ENCODE measurements around the gene CPTP.

DNA sequence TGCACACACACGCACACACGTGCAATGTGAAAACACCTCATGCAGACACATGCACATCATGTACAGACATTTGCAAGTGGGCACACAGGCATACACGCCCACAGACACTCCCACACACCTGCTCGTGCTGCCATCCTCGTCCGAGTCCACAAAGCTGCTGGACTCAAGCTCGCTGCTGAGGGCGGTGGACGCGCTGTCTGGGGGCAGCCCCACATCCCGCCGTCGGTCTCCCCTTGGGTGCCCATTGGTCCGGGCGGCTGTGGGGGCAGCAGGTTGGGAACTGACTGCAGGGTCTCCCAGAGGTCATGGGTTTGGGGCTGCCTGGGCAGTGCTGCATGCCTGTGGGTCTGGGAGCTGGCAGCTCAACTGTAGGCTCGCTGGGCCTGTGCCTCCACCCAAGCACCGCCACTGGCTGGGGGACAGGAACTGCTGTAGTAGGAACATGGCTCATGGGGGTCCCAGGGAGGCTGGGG is 17.0 kb downstream of the CPTP start:
- TF ChIP-seq POLR2A (IDR thresholded peaks at IDR 0.05; ENCODE audit: low read depth) (no peak), EP300 (IDR thresholded peaks at IDR 0.05) (no peak)

All from esophagus muscularis mucosa (tissue), 2 donors.